IPS-18c (cell line): ENCODE data around the gene ZBTB20.

Experiments used
- H3K4me3 ChIP-seq: 2 replicates; pipeline ENCODE4 v1.7.0; 2013; ENCODE audit warnings: low read depth, mild to moderate bottlenecking, low read length, moderate library complexity; ENCODE audit not compliant: insufficient read depth
- H3K9me3 ChIP-seq: one replicate; pipeline ENCODE4 v1.6.1; 2013; ENCODE audit warnings: mild to moderate bottlenecking, low read length, moderate library complexity; ENCODE audit not compliant: control insufficient read depth, insufficient read depth

The ZBTB20 gene

DNA sequence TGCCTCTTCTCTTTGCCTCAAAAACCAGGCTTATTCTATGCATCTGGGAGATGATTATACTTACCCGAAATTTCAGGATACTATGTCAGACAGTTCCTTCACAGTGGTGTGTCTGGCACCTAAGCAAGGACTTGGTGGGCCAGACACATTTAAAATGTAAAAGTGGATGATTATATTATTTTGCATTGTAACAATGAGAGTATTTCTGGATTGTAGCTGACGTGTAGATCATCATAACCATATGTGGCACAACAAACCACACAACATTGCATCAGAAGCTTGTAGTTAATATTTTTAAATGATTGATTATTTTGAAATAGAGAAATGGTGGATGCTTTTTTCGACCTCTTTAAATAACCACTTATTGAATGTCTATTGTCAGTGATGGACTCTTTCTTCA lies 744.2 kb downstream of the ZBTB20 start:
- Histone ChIP-seq H3K4me3 (no peak overlapping the region), H3K9me3 (no peaks in the 10 kb centered on the region)

DNA sequence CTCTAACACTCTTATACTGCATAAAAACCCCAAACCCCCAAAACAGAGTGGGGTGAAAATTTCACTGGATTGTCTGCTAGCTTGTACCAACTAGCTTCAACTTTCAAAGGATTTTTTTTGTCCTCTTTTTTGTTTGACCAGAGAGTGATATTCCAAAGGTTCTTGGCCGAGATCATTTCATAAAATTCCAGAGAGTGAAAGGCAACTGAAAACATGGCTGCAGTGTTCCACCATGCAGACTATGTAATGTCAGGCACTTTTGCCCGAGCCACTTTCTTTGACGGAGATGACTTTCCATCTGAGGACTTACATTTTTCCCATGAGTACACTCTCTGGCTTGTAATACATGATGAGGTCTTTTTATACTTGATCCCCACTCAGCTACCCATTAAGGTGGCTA lies 745.7 kb downstream of the ZBTB20 start:
- H3K9me3 ChIP-seq = no peaks in the 10 kb centered on the region
- H3K4me3 ChIP-seq = no peak overlapping the region

DNA sequence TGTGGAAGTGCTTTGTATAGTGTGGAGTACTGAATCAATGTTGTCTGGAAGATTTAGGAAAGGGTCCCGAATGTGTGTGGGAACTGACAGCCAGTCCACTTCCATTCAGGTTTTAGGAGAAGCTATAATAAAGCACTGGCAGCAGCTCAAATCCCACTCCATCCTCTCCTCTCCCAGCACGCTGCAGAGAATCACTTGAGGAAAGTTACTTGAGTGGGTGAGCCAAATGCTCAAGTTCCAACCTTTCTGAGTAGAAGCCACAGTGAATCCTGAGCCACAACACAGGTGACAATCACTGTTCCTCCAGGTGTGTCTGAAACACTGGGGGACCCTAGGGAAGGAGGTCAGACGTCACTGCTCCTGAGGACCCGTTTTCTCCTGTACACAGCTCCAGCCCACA lies 746.7 kb downstream of the ZBTB20 start:
- H3K4me3 ChIP-seq = no peak overlapping the region
- H3K9me3 ChIP-seq = no peaks in the 10 kb centered on the region

DNA sequence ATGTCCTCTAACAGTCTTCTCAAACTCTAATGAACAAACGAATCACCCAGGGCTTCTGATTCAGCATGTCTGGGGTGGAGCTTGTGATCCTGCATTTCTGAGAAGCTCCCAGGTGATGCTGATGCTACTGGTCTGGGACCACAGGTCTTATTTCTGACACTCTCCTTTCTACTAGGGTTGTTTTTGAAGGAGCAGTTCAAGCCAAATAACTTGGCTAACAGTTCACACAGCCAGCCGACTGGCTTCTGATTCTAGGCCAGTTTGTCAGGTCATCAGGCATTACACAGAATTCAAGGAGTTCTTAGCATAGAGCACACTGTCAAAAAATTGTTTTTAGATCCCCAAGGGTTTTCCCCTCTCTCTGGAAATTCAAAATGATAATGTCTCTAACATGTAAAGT lies 752.5 kb downstream of the ZBTB20 start:
- H3K9me3 ChIP-seq = no peaks in the 10 kb centered on the region
- no peak overlapping the region for H3K4me3 ChIP-seq

DNA sequence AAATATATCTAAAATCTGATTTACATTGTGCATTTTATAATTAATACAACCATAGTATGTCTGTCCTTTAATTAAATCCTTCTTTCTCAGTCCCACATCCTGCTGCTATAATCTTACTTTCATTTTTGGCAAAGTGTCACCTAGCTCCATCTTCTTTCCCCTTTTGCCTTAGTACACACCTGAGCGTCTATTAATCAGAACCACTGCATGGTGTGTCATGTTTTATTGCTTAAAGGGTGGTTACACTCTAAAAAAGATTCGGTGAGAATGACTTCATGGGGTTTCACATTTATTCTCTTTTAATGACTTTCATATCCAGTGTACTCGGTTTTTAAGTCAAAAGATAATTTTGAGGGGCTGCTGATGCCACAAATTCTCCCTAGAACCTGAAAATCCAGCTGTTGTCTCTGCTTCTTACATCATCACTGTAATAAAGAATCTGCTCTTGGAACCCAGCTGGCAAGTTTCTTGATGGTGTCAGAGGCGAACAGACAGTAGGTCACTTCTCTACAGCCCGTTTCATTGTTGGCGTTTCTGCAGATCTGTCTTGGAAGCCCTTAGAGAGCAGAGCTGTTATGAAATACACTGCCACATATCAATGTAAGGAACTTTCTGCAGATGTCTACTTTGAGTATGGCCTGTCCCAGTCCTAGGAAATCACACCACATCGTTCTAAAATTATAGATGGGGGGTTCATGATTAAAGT lies 753.6 kb downstream of the ZBTB20 start:
- no peaks in the 10 kb centered on the region for H3K9me3 ChIP-seq
- no peak overlapping the region for H3K4me3 ChIP-seq

DNA sequence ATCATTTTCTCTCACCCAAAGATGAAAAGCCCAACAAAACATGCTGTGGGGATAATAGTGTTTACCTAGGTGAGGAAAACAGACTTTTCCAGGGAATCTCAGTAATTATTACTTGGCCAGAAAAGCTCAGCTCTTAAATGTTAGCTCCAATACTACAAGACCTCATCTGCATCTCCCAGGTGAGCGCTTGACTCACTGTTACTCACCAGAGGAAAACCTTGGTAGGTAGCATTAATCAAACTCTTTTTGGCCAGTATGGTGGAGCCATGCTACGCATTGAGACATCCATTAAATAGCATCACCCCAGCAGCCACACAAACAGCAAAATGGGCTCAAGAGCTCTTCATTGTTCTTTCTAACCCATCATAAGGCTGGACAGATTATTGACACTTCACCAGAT lies 754.3 kb downstream of the ZBTB20 start:
- H3K4me3 ChIP-seq = no peak overlapping the region
- H3K9me3 ChIP-seq = no peaks in the 10 kb centered on the region

DNA sequence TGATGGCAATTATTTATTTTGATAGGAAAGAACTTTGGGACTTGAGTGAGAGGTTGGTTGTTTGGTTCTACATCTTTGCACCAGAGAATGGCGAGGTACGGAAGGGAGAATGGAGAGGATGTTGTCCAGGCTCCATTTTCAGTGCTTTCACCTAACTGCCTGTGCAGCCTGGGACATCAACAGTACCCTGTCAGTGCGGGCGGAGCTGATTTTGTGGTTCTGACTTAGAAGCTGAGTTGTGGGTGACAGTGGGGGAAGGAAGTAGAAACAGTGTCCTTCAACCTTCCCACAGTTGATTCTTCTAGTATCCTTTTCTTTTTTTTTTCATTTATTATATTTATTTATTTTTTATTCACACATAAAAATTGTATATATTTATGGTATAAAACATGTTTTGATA lies 757.9 kb downstream of the ZBTB20 start:
- Histone ChIP-seq H3K4me3 (no peak overlapping the region), H3K9me3 (no peaks in the 10 kb centered on the region)

DNA sequence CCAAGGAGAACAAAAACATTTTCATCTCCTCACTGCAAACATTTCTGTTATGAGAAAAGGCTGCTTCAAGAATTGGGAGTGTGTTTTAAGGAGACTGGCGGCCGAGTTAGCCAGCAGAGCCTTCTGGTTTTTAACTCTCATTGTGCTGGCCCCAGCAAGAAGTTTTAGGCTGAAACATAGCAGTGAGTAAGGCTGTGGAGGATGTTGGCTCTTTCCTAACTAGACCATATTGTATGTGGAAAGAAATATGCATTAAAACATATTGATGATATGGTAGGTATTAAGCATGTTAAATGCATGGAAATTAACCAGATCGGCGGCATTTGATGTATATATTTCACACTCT lies 762.6 kb downstream of the ZBTB20 start:
- Histone ChIP-seq H3K4me3 (no peak overlapping the region), H3K9me3 (no peaks in the 10 kb centered on the region)

DNA sequence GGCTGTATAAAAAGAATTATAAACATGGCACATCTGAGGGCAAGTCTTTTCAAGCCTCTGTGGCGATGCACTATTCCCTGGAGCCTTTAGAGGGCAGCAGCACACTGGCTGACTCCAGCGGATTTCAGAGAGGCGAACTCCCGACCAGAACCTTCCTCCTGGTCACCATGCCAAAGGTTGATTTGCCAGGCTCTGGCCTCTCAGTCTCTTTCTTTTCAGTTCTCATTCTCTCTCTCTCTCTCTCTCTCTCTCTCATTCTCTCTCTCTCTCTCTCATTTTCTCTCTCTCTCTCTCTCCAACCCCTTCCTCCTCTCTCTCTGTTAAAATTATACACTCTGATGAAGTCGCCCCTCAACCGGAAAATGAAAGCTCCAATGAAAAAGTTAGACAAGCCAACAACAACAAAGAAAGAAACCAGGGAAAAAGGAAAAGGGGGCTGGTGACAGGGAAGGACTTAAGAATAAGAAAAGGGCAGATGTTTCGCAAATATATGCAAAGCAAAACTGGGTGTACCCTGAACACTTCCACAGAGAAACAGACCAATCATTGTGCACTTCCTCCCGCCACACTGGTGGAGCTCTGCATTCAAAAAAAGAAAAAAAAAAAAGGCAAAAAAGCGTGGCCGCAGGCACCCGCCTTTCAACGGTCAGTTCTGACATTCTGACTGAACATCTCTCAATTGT lies 763.1 kb downstream of the ZBTB20 start:
- no peak overlapping the region for H3K4me3 ChIP-seq

DNA sequence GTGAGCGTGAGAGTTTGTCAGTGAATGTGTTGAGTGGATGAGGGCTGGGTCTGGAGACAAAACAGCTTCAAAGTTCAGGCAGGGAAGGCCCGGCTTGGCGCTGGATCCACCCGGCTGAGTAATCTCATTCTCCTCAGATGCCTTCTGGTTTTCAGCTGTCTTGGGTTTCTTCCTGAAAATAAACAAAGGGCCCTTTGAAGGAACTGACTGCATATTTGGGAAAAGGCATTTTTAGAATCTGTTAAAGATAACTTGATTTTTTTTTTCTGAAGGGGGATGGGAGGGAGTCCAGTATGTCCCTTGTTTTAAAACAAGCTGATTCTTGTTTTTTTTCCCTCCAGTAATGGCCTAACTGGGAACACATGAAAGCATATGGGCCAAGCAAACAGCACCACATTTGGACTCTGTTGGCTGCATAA lies 766.8 kb downstream of the ZBTB20 start:
- Histone ChIP-seq H3K9me3 (no peaks in the 10 kb centered on the region), H3K4me3 (no peak overlapping the region)

More for the DNA sequence above, 763.1 kb downstream of the ZBTB20 start:
- H3K9me3 ChIP-seq = no peaks in the 10 kb centered on the region

DNA sequence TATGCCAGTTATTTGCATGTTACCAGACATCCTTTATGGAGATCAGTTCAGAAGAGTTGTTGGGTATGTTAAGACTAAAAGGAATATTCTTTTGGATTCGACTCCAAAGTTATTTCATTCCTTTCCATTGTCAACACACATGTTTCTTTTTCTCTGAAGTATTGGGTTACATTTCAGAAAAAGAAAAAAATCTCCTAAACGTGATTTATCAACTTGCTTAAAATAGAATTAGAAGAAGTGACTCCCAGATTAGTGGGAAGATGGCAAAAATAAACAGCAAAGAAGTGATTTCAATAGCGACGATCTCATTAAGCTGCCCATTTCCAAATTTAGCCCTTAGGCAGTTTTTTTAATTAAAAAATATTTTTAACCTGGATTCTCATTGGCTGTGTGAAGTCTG lies 767.8 kb downstream of the ZBTB20 start:
- Histone ChIP-seq H3K9me3 (no peaks in the 10 kb centered on the region), H3K4me3 (no peak overlapping the region)

DNA sequence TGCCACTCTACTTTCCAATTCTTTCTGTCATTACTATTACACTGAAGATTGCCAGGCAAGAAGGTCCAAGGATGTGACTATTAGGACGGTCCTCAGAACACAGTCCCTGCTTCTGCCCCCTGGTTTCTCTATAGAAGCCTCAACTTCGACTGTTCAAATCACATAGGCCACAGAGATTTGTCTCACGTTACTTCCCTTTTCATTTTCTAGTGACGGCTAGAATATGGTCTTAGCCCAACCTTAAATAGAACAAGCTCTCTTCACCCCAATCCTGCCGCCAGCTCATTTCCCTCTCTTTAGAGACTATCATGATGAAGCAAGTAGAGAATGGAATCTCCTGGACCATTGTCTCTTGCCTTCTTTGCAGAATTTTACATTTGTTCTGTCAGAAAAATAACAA lies 768.3 kb downstream of the ZBTB20 start:
- Histone ChIP-seq H3K4me3 (no peak overlapping the region), H3K9me3 (no peaks in the 10 kb centered on the region)

DNA sequence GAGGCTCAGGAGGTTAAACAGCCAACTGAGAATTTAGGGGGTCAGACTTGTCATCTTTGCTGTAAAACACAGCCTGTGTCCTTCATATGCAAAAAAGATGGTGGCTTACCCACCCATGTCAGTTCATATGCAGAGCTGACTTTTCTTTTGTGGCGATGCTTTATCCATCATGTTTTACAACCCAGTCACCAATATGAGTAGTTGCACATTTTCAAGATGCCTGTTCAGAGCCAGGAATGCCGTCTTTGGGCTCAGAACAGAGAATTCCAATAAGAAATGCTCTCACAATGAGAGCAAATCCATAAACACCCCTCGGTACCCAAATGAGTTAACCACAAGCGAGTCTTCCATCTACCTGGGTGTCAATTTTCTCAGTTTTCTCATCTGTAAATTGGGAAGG lies 769.7 kb downstream of the ZBTB20 start:
- H3K9me3 ChIP-seq = no peaks in the 10 kb centered on the region
- H3K4me3 ChIP-seq = no peak overlapping the region

DNA sequence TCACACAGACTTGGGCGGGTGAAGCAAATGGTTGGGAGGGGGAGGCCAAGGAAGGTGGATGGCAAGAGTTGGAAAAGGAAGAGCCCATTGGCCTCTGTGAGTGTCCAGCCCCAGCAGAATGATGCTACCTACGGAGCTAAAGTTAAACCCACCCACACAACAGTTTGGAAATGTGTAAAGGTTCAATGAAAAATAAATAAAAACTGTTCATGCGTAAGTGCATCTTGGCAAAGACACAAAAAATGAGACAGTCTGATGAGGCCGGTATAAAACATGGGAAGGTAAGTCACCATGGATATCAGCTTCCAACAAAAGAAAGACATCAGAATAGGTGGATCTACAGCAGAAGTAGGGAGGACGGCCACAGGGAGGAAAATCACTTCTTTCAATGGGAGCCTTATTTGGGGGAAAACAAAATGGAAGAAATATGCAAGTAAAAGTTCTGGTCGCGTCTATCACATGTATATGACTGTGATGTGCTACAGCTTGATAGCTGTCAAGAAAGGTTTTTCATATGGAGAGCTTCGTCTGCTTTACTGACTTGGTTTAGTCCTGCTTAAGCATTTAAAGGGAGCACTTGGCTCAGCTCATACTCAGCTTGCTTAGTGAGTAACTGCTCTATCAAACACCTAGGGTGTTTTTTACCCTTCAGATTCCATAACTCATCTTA lies 770.4 kb downstream of the ZBTB20 start:
- Histone ChIP-seq H3K4me3 (no peak overlapping the region), H3K9me3 (no peaks in the 10 kb centered on the region)

DNA sequence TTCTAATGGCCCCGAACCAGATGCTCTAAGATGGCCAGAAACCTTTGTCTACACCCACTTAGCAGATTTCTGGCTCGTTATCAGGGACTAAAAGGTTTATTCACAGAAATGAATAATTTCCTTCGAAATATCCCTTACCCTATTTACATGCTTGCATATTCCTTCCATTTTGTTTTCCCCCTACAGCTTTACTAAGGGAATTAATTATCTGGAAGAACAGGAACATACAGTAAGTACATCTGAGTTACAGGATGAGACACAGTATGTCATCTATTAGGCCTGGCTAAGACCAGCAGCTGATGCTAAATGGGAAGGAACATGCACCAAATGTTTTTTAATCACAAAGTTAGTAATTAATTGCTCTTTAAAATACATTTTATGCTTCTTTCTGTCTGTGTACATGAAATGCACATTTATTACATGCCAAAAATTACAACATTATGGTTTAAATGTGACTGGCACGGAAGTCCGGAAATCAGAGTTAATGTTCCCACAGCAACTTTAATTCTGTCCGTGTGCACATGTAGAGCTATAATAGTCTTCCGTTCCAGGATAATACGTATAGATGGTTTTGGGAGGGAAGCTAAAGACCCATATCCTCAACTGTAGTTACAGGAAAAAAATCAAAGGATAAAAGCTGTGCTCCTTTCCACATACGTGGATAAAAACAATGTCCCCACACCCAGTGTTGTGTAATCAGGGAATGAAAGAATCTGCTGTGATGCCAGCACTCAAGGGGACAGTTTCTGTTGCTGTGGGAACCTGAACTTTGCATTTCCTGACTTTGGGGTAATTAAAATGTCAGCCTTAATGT lies 771.3 kb downstream of the ZBTB20 start:
- Histone ChIP-seq H3K9me3 (no peaks in the 10 kb centered on the region), H3K4me3 (no peak overlapping the region)

DNA sequence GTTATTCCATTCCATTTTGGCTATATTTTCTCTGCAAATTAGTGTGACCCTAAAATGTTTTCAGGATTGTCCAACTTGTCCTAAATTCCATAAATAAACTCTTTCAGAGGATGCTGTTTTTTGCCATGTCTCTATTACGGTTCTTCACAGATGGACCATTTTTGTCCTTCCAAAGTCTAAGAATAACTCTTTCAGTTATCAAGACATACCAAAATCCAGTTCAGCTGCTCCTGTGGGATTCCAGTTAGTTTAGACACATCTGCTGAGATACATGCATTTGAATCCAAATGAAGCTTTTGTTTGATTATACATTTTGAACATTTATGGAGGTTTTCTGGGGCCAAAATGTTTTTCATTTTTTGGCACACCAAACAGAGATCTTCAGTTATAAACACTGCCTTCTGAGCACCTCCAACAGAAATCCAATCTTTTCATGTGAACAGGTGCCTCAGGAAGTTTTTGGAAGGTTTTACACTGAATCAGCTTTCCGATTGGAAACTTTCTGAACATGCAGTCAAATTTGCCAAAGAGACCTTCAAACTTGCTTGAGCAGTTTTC lies 772.6 kb downstream of the ZBTB20 start:
- H3K4me3 ChIP-seq = no peak overlapping the region
- H3K9me3 ChIP-seq = no peaks in the 10 kb centered on the region

DNA sequence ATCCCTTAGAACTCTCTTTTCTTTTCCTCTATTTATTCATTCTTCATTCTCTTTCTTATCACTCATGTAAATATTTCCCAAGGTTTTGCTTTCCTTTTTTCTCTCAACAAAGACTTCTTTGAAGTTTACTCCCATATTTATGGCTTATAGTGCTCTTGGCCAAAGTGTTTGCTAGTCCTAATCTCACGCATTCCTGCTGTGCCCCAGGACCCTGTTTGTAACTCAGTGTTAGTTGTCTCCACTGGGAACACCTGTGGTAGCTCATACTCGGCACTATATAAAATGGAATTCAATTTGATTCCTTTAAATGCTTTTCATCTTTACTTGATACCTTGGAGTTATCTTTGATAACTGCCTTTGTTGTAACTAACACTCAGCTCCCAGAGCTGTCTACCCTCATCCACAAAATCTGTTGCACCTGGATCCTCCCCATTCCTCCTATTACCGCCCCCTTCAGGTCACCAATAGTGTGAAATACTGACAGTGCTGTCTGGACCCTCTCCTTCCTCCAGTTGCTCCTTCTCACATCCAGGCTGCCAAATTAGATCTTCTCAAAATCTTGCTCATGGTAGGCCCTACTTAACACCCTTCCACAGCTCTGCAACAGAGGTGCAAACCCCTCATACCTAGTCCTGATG lies 776.4 kb downstream of the ZBTB20 start:
- H3K9me3 ChIP-seq = no peaks in the 10 kb centered on the region
- H3K4me3 ChIP-seq = no peak overlapping the region
